ENCODE measurements around the gene CACNA2D1.

The CACNA2D1 gene

DNA sequence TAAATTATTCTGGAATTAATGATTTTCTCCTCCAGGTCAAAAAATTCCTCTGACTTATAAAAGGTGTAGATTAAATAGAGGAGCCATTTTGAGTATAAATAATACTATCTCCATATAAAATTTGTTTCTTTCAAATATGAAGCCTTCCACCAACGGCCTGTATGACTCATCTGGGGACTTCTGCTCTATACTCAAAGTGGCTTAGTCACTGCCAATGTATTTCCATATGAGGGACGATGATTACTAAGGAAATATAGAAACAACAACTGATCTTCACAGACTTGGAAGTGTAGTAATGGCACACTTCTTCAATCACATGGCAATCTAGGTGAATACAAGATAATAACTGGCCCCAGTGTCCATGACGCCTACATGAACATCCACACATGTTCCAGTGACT, 338.1 kb downstream of the CACNA2D1 start:
- no peaks in the 10 kb centered on the region for H3K4me1 Mint-ChIP-seq
- ATAC-seq: no peak

DNA sequence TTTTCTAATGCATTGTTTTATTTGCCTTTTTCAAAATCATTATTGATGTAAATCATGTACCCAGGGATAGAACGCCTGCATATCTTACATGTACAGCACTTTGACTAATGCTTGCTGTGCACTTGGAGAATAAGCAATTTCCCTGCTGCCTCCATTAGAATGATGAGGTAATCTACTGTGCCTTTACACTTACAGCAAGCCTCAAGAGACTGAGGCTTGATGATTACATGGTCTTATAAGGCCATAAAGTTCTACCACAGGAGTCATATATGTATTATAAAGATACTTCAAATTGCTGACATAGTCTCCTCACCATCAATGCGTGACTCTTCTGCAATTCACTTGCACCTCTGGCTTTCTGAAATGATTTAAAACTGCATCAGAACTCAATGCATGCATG, 345.2 kb downstream of the CACNA2D1 start:
- no peak overlapping the region for H3K27ac Mint-ChIP-seq
- H3K27me3 Mint-ChIP-seq: no peaks in the 10 kb centered on the region
- no peak overlapping the region for H3K4me3 Mint-ChIP-seq
- H3K4me1 Mint-ChIP-seq: no peaks in the 10 kb centered on the region
- H3K36me3 Mint-ChIP-seq: no peaks in the 10 kb centered on the region
- ATAC-seq: no peak
- H3K9me3 Mint-ChIP-seq: no peaks in the 10 kb centered on the region

More for the DNA sequence above, 338.1 kb downstream of the CACNA2D1 start:
- Mint-ChIP-seq H3K27me3 (no peaks in the 10 kb centered on the region), H3K4me3 (no peak overlapping the region), H3K36me3 (no peaks in the 10 kb centered on the region), H3K27ac (no peak overlapping the region), H3K9me3 (no peaks in the 10 kb centered on the region)

DNA sequence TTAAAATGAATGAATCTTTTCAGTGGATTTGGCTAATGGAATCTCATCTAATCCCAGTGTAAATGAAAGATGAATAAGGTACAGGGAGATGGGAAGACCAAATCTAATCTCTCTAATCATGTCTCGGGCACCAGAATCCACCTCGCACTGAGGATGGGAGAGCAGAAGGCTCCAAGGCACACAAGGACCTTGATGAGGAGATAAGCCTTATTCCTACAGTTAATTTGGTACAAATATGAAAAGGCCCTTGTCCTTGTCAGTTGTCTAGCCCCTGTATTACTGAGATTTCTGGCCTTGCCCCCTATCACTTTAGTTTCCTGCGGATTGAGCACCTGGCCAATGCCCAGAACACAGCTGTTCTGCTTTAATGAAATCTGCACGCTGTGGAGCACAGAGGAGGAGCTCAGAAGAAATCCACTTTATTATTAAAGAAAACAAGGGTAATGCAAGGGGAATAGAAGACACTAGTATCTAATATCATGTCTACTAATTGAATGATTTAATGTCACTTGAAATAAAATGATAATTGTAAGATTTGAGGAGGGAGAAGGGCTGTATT, 352.4 kb downstream of the CACNA2D1 start:
- no peak overlapping the region for H3K4me3 Mint-ChIP-seq
- no peaks in the 10 kb centered on the region for H3K36me3 Mint-ChIP-seq
- no peaks in the 10 kb centered on the region for H3K4me1 Mint-ChIP-seq
- no peak for ATAC-seq
- no peaks in the 10 kb centered on the region for H3K9me3 Mint-ChIP-seq
- no peaks in the 10 kb centered on the region for H3K27me3 Mint-ChIP-seq
- H3K27ac Mint-ChIP-seq: no peak overlapping the region

DNA sequence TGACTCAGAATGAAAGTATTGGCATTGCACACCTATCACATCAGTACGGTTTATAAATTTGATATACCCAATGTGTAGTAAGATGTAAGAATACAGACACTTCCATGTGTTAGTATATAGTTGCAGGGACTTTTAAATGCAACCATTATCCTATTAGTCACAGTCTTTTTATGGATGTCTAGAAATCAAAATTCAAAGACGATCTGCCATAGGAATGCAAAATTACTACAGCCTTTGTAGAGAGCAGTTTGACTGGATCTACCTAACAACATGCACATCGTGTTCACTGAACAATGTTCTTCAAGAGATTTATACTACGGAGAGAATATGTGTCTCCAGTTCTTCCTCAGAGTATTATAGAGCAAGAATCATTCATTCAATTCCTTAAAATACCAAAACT, 356.5 kb downstream of the CACNA2D1 start:
- no peak overlapping the region for H3K4me3 Mint-ChIP-seq
- H3K9me3 Mint-ChIP-seq: peaks cover 3% of the 10 kb centered on the region
- H3K27ac Mint-ChIP-seq: no peak overlapping the region
- no peak for ATAC-seq
- H3K27me3 Mint-ChIP-seq: no peaks in the 10 kb centered on the region
- no peaks in the 10 kb centered on the region for H3K36me3 Mint-ChIP-seq
- no peaks in the 10 kb centered on the region for H3K4me1 Mint-ChIP-seq

DNA sequence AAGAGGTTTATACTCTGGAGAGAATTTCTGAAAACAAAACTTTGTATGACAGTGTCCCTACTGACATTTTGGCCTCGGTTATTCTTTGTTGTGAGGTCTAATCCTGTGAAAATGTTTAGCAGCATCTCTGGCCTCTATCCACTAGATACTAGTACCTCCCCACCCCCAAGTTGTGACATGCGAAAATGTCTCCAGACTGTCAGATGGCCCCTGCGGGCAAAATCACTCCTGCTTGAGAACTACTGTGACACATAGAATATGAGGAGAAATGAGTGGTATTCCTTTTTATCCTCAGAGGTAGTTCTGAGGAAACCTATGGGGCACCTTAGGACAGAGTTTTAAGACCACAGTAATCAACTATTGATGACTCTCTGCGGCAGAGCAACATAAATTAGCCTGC, 358.5 kb downstream of the CACNA2D1 start:
- H3K4me3 Mint-ChIP-seq: no peak overlapping the region
- H3K27ac Mint-ChIP-seq: no peak overlapping the region
- peaks cover 3% of the 10 kb centered on the region for H3K9me3 Mint-ChIP-seq
- no peaks in the 10 kb centered on the region for H3K4me1 Mint-ChIP-seq
- no peak for ATAC-seq
- no peaks in the 10 kb centered on the region for H3K36me3 Mint-ChIP-seq
- no peaks in the 10 kb centered on the region for H3K27me3 Mint-ChIP-seq

DNA sequence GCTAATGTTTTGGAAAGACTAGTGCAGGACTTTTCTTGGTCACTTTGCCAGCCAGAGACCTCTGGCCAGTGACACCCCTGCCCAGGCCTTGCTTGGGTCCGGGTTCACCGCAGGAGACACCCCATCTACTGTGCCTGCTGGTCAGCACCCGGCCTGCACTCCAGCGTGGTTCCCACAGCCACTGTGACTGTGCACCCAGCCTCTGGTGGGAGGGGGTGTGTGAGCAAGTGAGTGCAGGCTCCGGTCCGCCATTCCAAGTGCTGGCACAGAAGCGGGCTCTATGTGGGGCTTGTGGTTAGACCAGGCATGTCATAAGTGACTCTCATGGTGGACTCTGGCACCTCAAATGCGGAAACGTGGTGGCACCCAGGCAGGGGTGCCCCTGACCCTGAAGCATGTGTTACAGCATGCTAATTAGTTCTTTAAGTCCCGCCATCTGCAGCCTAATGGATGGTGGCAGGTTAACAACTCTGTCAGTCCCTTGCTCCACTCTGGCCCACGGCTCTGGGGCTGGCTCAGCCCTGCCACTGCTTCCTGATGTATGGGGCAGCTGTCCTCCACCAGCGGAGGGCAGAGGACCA, 361.8 kb downstream of the CACNA2D1 start:
- H3K27ac Mint-ChIP-seq: no peak overlapping the region
- H3K9me3 Mint-ChIP-seq: peaks cover 3% of the 10 kb centered on the region
- H3K4me1 Mint-ChIP-seq: no peaks in the 10 kb centered on the region
- no peaks in the 10 kb centered on the region for H3K27me3 Mint-ChIP-seq
- H3K36me3 Mint-ChIP-seq: no peaks in the 10 kb centered on the region
- H3K4me3 Mint-ChIP-seq: no peak overlapping the region
- no peak for ATAC-seq

DNA sequence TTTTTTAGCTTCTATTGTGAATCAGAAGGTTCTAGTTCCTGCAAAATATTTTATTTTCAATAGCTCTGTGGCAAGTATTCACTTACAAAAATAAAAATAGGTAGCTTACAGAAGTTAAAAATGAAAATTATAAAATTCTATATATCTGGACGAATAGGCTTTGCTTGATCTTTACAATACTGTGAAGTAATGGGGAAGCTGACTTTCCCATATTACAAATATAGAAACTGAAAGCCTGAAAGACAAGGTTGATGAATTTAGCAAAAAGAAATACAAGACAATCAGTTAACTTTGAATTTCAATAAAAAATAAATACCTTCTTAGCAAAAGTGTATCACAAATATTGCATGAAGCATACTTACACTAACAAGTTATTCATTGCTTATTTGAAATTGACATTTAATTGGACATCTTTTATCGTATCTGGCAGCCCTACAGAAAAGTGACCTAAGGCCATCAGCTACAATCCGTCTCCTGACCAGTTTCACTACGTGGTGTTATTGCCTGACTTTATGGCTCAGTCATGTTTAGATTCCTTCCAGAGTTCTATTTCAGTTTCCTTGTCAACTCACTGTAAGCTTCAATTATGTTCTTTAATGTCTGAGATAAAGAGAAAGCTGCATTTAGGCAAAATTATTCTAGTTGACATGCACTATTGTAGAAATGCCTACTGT, 363.2 kb downstream of the CACNA2D1 start:
- no peak overlapping the region for H3K27ac Mint-ChIP-seq
- peaks cover 3% of the 10 kb centered on the region for H3K9me3 Mint-ChIP-seq

DNA sequence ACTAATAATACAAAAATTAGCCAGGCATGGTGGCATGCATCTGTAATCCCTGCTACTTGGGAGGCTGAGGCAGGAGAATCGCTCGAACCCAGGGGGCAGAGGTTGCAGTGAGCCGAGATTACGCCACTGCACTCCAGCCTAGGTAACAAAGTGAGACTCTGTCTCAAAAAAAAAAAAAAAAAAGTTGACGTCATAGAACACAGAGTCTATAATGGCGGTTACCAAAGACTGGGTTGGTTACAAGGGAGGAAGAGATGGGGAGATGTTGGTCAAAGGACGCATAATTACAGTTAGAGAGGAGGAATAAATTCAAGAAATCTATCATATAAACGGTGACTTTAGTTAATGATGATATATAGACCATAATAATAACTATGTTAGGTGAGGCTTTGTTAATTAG, 364.1 kb downstream of the CACNA2D1 start:
- Mint-ChIP-seq H3K27me3 (no peaks in the 10 kb centered on the region), H3K4me3 (no peak overlapping the region), H3K4me1 (no peaks in the 10 kb centered on the region), H3K9me3 (peaks cover 3% of the 10 kb centered on the region), H3K27ac (no peak overlapping the region), H3K36me3 (no peaks in the 10 kb centered on the region)
- no peak for ATAC-seq

More for the DNA sequence above, 363.2 kb downstream of the CACNA2D1 start:
- Mint-ChIP-seq H3K36me3 (no peaks in the 10 kb centered on the region), H3K4me3 (no peak overlapping the region), H3K4me1 (no peaks in the 10 kb centered on the region), H3K27me3 (no peaks in the 10 kb centered on the region)
- no peak for ATAC-seq

DNA sequence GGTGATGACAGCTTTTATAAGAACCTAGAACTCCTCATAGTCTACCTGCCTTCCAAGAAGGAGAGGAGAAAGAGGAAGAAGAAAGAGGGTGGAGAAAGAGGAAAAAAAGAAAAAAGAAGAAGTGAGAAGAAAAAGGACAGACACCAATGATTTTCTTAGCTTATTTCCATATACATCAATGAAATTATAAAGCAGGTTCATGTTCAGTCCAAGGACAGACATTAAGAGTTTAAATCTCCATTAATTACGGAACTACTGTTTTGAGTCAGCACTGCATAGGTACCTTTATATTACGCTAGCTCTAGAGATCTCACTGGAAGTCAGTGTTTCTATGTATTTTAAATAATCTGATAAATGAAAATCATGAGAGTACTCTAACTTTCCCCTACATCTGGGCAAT, 364.8 kb downstream of the CACNA2D1 start:
- ATAC-seq: no peak
- no peaks in the 10 kb centered on the region for H3K27me3 Mint-ChIP-seq
- H3K4me1 Mint-ChIP-seq: no peaks in the 10 kb centered on the region
- peaks cover 3% of the 10 kb centered on the region for H3K9me3 Mint-ChIP-seq
- no peak overlapping the region for H3K27ac Mint-ChIP-seq
- no peak overlapping the region for H3K4me3 Mint-ChIP-seq
- H3K36me3 Mint-ChIP-seq: no peaks in the 10 kb centered on the region

DNA sequence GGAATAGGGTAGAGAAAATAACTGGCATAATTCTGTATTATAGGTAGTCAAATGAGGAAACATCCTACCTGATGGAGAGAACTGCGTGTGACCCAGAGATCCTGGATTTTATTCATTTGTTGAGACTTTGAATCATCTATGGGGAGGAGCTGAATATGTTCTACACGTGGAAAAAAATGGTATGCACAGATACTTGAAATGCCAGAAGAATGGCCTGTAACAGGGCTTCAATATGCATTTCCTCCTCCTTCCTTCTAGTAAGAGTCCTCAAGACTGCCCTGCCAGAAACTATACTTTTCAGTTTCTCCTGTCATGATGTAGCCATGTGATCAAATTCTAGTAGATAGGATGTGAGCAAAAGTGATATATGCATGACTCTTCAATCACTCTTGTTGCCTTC, 372.1 kb downstream of the CACNA2D1 start:
- Mint-ChIP-seq H3K27ac (no peak overlapping the region), H3K9me3 (no peaks in the 10 kb centered on the region), H3K36me3 (no peaks in the 10 kb centered on the region), H3K27me3 (no peaks in the 10 kb centered on the region), H3K4me1 (no peaks in the 10 kb centered on the region), H3K4me3 (no peak overlapping the region)
- ATAC-seq: no peak

DNA sequence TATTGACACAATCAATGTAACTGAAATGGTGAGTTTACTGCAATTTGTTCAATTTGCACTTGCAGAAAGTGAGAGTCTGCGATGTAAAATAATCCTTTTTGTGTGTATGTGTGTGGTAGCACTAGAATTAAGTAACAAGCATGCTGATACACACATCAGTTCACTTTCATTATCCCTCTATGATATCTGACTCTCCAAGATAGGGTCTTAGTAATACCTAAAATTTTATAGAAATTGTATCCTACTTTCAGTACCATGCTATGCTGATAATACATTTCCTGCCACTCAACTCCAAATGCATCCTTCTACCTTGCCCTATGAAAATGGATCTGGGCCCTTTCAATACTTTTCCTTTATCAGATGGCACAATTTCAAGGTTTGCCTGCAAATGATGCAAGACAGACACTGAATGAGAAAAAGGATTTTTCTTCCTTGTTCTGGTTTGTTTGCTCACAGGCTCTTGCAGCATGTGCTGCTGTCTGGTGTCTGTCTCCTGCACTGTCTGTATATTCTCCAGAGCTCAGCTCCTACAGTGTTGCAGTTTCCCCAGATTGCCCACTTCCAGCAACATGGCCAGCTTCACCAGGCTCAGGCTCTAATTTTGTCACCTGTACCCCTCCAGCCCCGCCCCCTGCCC, 375.8 kb downstream of the CACNA2D1 start:
- H3K27me3 Mint-ChIP-seq: no peaks in the 10 kb centered on the region
- no peaks in the 10 kb centered on the region for H3K9me3 Mint-ChIP-seq
- ATAC-seq: no peak
- H3K27ac Mint-ChIP-seq: no peak overlapping the region
- H3K4me1 Mint-ChIP-seq: no peaks in the 10 kb centered on the region
- H3K36me3 Mint-ChIP-seq: no peaks in the 10 kb centered on the region
- no peak overlapping the region for H3K4me3 Mint-ChIP-seq

DNA sequence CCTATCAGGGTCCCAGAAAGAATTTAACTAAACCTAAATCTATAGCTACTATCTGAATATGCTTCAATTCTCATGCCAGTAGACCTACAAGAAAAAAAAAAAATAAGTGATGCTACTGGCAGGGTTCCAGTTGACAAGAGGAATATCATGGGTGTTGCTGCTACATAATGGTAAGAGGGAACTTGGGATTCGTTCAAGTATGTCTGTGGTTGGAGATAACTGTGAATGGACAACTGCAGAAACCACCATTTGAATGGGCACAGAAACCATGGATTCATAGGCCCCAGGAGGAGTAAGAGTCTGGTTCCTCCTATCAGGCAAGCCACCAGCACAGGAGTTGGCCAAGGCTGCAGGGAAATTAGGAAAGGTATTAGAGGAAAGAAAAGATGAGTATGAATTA, 386.1 kb downstream of the CACNA2D1 start:
- no peaks in the 10 kb centered on the region for H3K27me3 Mint-ChIP-seq

DNA sequence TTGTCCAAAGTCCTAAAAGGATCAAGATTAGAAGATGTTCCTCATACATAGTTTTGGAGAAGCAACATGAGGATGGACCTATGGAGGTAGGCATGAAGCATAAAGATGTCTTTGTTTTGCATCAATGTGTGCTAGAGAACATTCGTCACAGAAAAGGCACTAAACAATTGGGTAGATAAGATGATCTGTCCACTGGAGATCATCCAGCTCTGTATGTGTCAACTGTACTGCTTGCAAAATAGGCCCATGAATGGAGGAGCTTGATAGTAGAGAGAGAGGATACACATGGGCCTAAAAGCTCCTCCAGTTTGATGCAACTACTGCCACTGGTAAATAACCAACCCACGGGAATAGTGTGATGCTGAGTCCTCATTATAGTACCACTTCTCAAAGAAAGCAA, 387.3 kb downstream of the CACNA2D1 start:
- Mint-ChIP-seq H3K27me3 (no peaks in the 10 kb centered on the region), H3K4me1 (no peaks in the 10 kb centered on the region), H3K27ac (no peak overlapping the region), H3K9me3 (peaks cover 11% of the 10 kb centered on the region), H3K36me3 (no peaks in the 10 kb centered on the region), H3K4me3 (no peak overlapping the region)
- ATAC-seq: no peak

More for the DNA sequence above, 386.1 kb downstream of the CACNA2D1 start:
- H3K27ac Mint-ChIP-seq: no peak overlapping the region
- ATAC-seq: no peak
- no peak overlapping the region for H3K4me3 Mint-ChIP-seq
- H3K4me1 Mint-ChIP-seq: no peaks in the 10 kb centered on the region
- peaks cover 11% of the 10 kb centered on the region for H3K9me3 Mint-ChIP-seq
- no peaks in the 10 kb centered on the region for H3K36me3 Mint-ChIP-seq

DNA sequence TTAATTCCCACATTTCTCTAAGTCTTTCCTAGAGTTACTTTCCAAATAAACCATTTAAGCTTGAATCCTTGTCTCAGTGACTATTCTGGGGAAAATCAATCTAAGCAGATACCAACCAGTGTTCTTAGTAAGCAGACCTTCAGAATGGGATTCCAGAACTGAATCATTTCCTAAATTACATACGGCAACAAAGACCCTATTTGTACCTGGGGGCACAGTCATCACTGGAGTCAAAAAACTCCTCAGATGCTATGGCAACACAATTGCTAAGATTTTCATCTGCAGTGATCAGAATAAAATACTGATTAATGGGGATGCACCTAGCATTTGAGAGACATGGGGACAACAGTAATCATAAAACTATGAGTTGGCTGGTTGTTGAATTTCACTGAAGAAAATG, 389.0 kb downstream of the CACNA2D1 start:
- Mint-ChIP-seq H3K4me3 (no peak overlapping the region), H3K27ac (no peak overlapping the region), H3K27me3 (no peaks in the 10 kb centered on the region), H3K9me3 (peaks cover 6% of the 10 kb centered on the region), H3K4me1 (no peaks in the 10 kb centered on the region), H3K36me3 (no peaks in the 10 kb centered on the region)
- ATAC-seq: no peak

DNA sequence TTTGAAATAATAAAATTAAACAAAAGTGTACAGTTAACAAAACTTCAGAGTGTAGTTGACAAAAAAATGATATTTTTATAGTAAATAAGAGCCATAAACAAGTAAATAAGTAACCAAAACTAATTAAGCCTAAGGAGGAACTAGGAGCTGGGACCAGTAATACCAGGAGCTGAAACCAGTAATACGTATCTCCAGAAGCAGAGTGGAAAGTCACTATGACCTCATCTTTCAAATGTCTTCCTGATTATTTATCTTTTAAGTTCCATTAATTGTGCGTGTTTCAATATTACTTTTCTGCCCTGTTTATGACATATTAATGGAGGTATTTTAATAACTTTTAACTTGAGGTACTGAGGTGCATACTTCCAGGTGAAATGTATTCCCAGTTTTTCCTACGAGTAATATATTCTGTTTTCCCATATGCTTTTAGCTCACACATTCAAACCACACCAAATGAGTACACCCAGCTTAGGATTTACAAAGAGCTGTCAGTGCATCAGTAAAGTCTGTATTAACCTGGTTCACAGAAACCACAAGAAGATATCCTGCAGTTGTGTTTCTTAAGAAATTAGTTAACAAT, 390.0 kb downstream of the CACNA2D1 start:
- no peaks in the 10 kb centered on the region for H3K4me1 Mint-ChIP-seq
- no peaks in the 10 kb centered on the region for H3K27me3 Mint-ChIP-seq
- peaks cover 6% of the 10 kb centered on the region for H3K9me3 Mint-ChIP-seq
- H3K4me3 Mint-ChIP-seq: no peak overlapping the region
- no peaks in the 10 kb centered on the region for H3K36me3 Mint-ChIP-seq
- no peak for ATAC-seq
- no peak overlapping the region for H3K27ac Mint-ChIP-seq

Data from stimulated activated memory B cell treated with anti-CD40 and anti-IgM and Interleukin-4, amounts not matched to agents 10 μg/mL and 1 μg/mL and 100 μg/mL, for 72 hours (primary cell).